ENCODE results near the gene ITPRID2. TPM values are rescaled to one million over a fixed set of nuclear protein-coding genes. Genes with fewer than 3 reads are reported as not detected.

Gene ITPRID2
- total RNA-seq, 6 donors from 2014 or later, result 125 to 770 (median 214) TPM

- H3K36me3 ChIP-seq, result no peaks in the 10 kb centered on the region
- no peaks in the 10 kb centered on the region for H3K27me3 ChIP-seq
- WGBS, 2 donors, result 60 to 79% methylated on average over 1 of the region's 1 CpG
- no peak overlapping the region for H3K27ac ChIP-seq
- no peak overlapping the region for H3K4me3 ChIP-seq
- H3K4me1 ChIP-seq, result peaks cover 0 to 9% (median 7%) of the 10 kb centered on the region in 4 donors
- ATAC-seq (ENCODE audit: low FRiP score in 2 of 2) (no peak), DNase-seq (no peak)
- TF ChIP-seq EP300 (IDR thresholded peaks at IDR 0.05) (no peak), POLR2A (IDR thresholded peaks at IDR 0.05) (no peak), POLR2AphosphoS5 (IDR thresholded peaks at IDR 0.05) (no peak), CTCF (IDR thresholded peaks at IDR 0.05) (no peak)
- H3K9me3 ChIP-seq, result no peaks in the 10 kb centered on the region
Observed at GRCh38 chr2:181946444-181947127, 55.1 kb downstream of the ITPRID2 start.

GRCh38 chr2:181947273-181947672 lies 55.7 kb downstream of the ITPRID2 start:
- H3K27me3 ChIP-seq, result no peaks in the 10 kb centered on the region
- no peaks in the 10 kb centered on the region for H3K36me3 ChIP-seq
- no peak overlapping the region for H3K4me3 ChIP-seq
- H3K4me1 ChIP-seq, result peaks cover 0 to 9% (median 7%) of the 10 kb centered on the region in 4 donors
- ATAC-seq (ENCODE audit: low FRiP score in 2 of 2), result no peak
- TF ChIP-seq EP300 (IDR thresholded peaks at IDR 0.05) (no peak), POLR2A (IDR thresholded peaks at IDR 0.05) (no peak), POLR2AphosphoS5 (IDR thresholded peaks at IDR 0.05) (no peak)
- H3K9me3 ChIP-seq, result no peaks in the 10 kb centered on the region
- no peak for DNase-seq
- H3K27ac ChIP-seq, result no peak overlapping the region

- Histone ChIP-seq H3K9me3 (no peaks in the 10 kb centered on the region), H3K4me1 (peaks cover 0 to 9% (median 6%) of the 10 kb centered on the region in 4 donors), H3K4me3 (no peak overlapping the region), H3K27ac (no peak overlapping the region), H3K27me3 (no peaks in the 10 kb centered on the region), H3K36me3 (no peaks in the 10 kb centered on the region)
- ATAC-seq (ENCODE audit: low FRiP score in 2 of 2) (no peak), DNase-seq (no peak)
- 83 to 87% methylated on average over 2 of the region's 2 CpGs for WGBS, 2 donors
- TF ChIP-seq POLR2AphosphoS5 (IDR thresholded peaks at IDR 0.05) (no peak), POLR2A (IDR thresholded peaks at IDR 0.05) (no peak), CTCF (IDR thresholded peaks at IDR 0.05) (no peak), EP300 (IDR thresholded peaks at IDR 0.05) (no peak)
Observed at GRCh38 chr2:181948227-181948626, 56.7 kb downstream of the ITPRID2 start.

GRCh38 chr2:181949047-181949446 lies 57.5 kb downstream of the ITPRID2 start:
- DNase-seq (no peak), ATAC-seq (ENCODE audit: low FRiP score in 2 of 2) (no peak)
- H3K4me3 ChIP-seq, result no peak overlapping the region
- no peaks in the 10 kb centered on the region for H3K36me3 ChIP-seq
- H3K27me3 ChIP-seq, result no peaks in the 10 kb centered on the region
- peaks cover 0 to 8% (median 7%) of the 10 kb centered on the region in 4 donors for H3K4me1 ChIP-seq
- no peaks in the 10 kb centered on the region for H3K9me3 ChIP-seq
- no peak overlapping the region for H3K27ac ChIP-seq
- TF ChIP-seq POLR2AphosphoS5 (IDR thresholded peaks at IDR 0.05), result no peak
- TF ChIP-seq CTCF (IDR thresholded peaks at IDR 0.05), result no peak

GRCh38 chr2:181952404-181953226 lies 61.1 kb downstream of the ITPRID2 start:
- Histone ChIP-seq H3K27ac (no peak overlapping the region), H3K27me3 (no peaks in the 10 kb centered on the region), H3K36me3 (no peaks in the 10 kb centered on the region), H3K4me3 (no peak overlapping the region), H3K4me1 (peaks cover 5 to 14% (median 9%) of the 10 kb centered on the region in 4 donors), H3K9me3 (no peaks in the 10 kb centered on the region)
- ATAC-seq (ENCODE audit: low FRiP score in 2 of 2), result no peak
- no peak for DNase-seq
- 84% methylated on average over 1 of the region's 1 CpG for WGBS, 2 donors
- TF ChIP-seq CTCF (IDR thresholded peaks at IDR 0.05) (no peak), POLR2AphosphoS5 (IDR thresholded peaks at IDR 0.05) (no peak), POLR2A (IDR thresholded peaks at IDR 0.05) (no peak), EP300 (IDR thresholded peaks at IDR 0.05) (no peak)
